ENCODE data around the gene RORB.

RORB gene

GRCh38 chr9:74496819-74497747 is at the start of gene RORB:
TSS of gene RORB (plus strand) at chr9:74497335. CDS start at chr9:74497977, 642 bp downstream.
- DNase-seq = no peak

GRCh38 chr9:74447451-74448193 is 49.5 kb upstream of the RORB start:
- DNase-seq = no peak

DNA sequence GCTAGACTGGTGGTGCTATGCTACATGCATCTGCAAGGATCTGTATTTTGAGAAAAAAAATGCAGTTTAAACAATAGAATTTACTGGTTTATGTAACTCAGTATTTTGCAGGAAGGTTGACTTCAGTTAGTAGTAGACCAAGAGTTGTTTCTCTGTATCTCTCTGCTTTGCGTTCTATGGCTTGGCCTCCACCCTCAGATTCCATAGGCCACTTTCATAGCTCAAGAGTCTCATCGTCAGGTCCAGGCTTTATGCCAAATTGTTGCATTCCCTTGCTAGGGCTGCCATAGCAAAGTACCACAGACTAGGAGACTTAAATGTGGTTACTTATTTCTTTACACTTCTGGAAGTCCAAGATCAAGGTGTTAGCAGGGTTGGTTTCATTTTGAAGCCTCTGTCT is 48.1 kb upstream of the RORB start:
- no peak for DNase-seq

GRCh38 chr9:74458832-74459231 is 38.3 kb upstream of the RORB start:
- no peak for DNase-seq

DNA sequence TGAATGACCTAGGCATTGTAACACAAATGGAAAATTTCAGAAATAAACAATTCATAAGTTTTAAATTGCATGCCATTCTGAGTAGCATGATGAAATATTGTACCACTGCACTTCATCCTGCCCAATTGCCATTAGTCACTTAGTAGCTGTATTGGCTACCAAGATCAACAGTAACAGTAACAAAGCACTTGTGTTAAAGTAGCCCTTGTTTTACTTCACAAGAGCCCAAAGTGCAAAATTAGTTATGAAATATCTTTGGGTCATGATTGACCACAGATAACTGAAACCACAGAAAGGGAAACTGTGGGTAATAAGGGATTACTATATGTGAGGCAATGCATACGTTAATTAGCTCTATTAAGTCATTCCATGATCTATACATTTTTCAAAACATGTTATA is 33.3 kb upstream of the RORB start:
- DNase-seq = no peak

DNA sequence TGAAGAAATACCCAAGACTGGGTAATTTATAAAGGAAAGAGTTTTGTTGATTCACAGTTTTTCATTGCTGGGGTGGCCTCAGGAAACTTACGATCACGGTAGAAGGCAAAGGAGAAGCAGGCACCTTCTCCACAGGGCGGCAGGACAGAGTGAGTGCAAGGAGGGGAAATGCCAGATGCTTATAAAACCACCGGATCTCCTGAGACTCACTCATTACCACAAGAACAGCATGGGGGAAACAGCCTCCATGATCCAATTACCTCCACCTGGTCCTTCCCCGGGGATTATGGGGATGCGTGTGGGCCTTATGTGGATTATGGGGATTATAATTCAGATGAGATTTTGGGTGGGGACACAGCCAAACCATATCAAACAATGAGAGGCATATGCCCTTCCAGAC is 18.5 kb upstream of the RORB start:
- no peak for DNase-seq

DNA sequence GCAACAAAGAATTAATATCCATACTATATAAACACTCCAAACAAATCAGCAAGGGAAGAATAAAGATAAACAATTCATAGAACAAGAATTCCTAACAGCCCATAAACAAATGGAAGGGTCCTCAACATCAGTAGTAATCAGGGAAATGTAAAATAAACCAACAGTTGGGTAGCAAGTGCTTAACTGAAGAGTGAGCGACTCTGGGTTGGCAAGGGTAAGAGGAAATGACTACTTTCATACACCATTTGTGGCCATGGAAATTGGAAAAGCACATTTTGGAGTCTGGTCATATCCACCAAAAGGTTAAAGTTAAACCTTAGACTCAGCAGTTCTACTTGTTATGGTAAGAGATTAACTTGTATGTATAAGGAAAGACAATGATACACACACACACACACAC is 17.4 kb upstream of the RORB start:
- no peak for DNase-seq

- DNase-seq = no peak
These were observed 9.7 kb upstream of the RORB start for GRCh38 chr9:74487395-74487794.

DNA sequence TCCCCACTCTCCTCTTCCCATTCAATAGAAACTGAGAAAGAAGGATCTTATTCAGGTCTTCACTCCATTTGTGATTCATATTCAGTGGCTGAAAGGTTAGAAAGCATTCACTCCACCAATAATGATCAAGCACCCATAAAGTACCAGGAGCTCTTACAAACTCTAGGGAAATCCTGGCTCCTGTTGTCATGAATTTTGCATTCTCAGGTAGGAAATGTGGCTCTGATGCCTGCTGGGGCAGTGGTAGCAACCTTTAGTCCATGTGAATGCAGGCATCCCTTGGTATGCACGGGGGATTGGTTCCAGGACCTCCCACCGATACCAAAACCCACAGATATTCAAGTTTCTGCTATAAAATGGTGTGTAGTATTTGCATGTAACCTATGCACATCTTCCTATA is 3.6 kb upstream of the RORB start:
- DNase-seq = no peak

DNA sequence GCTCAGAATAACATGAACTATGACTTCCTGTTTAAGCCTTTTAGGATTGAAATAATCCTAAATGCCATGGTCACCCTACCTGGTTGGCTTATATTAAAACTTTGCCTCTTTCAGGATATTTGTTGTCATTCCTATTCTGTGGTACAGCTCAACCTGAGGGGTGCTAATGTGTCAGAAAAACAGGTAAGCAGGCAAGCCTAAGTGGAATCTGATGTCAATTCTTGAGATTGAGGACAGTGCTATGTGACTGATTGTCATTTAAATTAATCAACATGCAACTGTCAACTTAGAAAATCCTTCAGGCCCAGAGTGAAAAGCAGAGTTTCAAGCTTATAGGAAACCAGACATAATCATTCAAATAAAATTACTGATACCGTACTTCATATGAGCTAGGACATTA is 2.6 kb upstream of the RORB start:
- no peak for DNase-seq

DNA sequence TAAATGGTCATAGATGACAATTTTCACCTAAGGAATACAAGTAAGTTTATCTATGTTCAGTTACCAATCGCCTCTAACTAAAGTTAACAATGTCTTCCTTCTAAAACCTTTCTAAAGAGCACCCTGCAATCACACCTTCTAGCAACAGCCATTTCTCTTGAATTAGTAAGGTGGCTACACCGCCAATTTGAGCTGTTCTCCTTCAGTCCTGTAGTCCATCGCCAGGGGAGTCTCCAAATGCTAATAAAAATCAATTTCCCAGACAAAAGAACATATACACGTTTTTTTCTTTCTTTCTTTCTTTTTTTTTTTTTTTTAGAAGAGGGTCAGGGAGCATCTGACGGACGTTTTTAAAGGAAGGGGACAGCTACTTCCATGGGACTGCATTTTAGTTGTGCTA is 729 bp upstream of the RORB start:
- DNase-seq = no peak

GRCh38 chr9:74497748-74498620 is 849 bp downstream of the RORB start:
- DNase-seq = no peak

- DNase-seq = no peak
These were observed 1.5 kb downstream of the RORB start for GRCh38 chr9:74498621-74499095.

GRCh38 chr9:74499111-74499601 is 2.0 kb downstream of the RORB start:
- no peak for DNase-seq

DNA sequence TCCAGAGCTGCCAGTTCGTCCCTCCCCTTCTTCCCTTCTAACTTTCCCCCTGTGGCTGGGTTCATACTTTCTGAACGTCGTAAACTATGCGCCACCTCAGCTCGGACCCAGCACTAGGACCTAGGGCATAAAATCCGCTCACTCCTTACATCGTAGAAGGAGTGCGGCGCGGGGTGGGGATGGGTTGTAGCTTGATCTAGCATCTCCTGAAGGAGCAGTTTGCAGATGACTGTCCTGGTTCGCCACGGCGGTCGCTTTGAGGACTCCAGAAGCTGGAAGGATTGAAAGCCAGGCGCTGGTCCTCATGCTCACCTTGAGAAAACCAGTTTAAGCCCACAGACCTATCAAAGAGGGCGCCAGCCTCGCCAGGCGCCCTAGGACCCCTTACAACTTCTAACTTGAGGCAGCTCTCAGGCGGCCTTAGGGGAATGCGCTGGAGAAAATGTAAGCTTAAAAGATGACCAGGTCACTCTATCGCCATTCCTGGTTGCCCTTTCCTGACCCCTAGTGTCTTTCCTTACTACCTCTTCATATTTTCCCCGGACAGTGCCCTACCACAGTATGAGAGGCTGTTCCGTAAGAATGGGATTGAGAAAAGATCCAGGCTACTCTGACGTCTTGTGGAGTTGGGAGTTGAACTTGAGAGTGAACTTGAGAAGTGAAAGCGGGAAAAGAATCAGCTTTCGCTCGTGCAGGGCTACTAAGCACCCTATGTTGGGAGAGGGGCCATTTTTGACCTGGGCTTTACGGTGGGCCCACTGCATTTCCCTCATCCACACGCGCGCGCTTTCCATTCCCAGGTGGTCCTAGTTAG is 2.8 kb downstream of the RORB start:
- DNase-seq = no peak

DNA sequence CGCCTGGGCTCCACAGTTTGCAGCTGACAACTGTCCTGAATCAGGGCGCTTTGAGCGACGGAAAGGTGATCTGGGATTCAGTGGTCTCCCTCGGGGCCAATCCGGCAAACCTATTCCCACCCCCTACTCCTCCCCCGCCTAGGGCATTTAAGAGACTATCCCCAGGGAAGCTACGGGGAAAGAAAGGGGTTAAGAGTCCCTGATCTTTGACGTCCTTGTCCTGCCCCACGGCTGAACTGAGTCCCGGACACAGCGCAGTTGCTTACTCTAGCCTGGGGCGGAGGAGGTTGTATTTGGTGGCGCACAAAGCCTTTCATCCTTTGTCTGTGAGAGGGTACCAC is 3.4 kb downstream of the RORB start:
- no peak for DNase-seq

GRCh38 chr9:74501570-74501969 is 4.4 kb downstream of the RORB start:
- no peak for DNase-seq

GRCh38 chr9:74503219-74503618 is 6.1 kb downstream of the RORB start:
- DNase-seq = no peak

GRCh38 chr9:74503666-74504065 is 6.5 kb downstream of the RORB start:
- DNase-seq = no peak

DNA sequence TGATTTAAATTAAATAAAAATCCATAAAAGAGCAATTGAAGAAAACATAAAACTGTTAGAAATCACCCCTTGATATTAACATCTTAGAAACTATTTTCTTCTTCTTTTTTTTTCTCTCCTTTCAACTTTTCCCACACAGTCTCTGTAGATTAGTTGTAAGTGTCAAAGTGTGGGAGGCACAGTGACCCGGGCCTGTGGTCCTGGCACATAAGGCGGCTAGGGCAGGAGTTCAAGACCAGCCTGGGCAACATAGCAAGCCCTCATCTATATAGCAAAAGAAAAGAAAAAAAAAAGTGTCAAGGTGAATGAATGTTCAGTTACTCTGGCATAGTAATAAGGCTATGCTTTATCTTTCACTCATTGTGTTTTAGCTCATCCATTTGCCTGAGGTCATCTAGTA is 14.2 kb downstream of the RORB start:
- no peak for DNase-seq

GRCh38 chr9:74512416-74512815 is 15.3 kb downstream of the RORB start:
- no peak for DNase-seq

DNA sequence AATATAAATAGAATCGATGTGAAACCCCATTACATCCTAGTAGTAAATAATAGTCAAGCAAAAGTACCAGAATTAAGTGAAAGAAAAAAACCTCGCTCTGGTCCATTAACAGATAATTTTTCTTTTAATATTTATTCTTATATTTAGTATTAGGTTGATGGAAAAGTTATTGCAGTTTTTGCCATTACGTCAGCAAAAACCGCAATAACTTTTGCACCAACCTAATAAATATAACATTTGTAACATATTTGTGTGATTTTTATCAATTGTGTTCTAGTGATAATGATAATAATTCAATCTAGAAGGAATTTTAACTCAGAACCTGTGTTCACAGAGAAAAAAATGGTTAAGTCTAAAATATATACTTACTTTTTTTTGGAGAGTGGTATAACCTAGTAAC is 16.1 kb downstream of the RORB start:
- DNase-seq = no peak

Data from activated CD4-positive, CD25-positive, alpha-beta regulatory T cell treated with anti-CD3 and anti-CD28 coated beads, Interleukin-2, amount 50 U/mL, for 72 hours (primary cell).